Upper lobe of left lung (tissue), 4 donors: ENCODE measurements around the gene SMYD3.

Experiments
- CTCF ChIP-seq, 6 experiments: fragments of 450-650 bp in 4 of 6; fragments of 200-600 bp in 2 of 6; sonication (generic) in 2 of 6; IDR thresholded peaks; one replicate each; pipeline ENCODE4 v1.5.1; 2016 to 2019; ENCODE audit warnings: antibody characterized with exemption in 6 of 6
- EP300 ChIP-seq, 4 donors: sonication (generic); formaldehyde crosslinking; IDR thresholded peaks; one replicate each; pipeline ENCODE4 v1.5.1; 2017; ENCODE audit warnings: antibody characterized with exemption in 4 of 4, control low read depth in 2 of 4
- POLR2A ChIP-seq, 4 donors: fragments of 450-650 bp; IDR thresholded peaks; one replicate each; pipeline ENCODE4 v1.5.1; 2016 to 2017; ENCODE audit warnings: antibody characterized with exemption in 4 of 4, mild to moderate bottlenecking in 2 of 4
- POLR2AphosphoS5 ChIP-seq, 2 donors: sonication (generic); formaldehyde crosslinking; IDR thresholded peaks; one replicate each; pipeline ENCODE4 v1.5.1; 2017; ENCODE audit warnings: antibody characterized with exemption in 2 of 2

GRCh38 chr1:246151796-246152434 lies 355.2 kb downstream of the SMYD3 start:
- TF ChIP-seq CTCF (IDR thresholded peaks at IDR 0.05): no peak
- TF ChIP-seq POLR2A (IDR thresholded peaks at IDR 0.05): no peak
- TF ChIP-seq POLR2AphosphoS5 (IDR thresholded peaks at IDR 0.05): no peak
- no peak for TF ChIP-seq EP300 (IDR thresholded peaks at IDR 0.05)
